ENCODE data around the gene ZDHHC23. TPM values are rescaled to one million over a fixed set of nuclear protein-coding genes. Genes with fewer than 3 reads are reported as not detected.

ZDHHC23 gene
- total and polyA plus RNA-seq, 2 of the 13 experiments (the other 11 are each of a cell fraction or from before 2014, with no cell fraction given): 1.6 to 8.8 TPM

GRCh38 chr3:113968986-113969385 is 21.2 kb downstream of the ZDHHC23 start (continued):
- TF ChIP-seq FOXC1 (CRISPR knock-in tag; IDR thresholded peaks at IDR 0.05; ENCODE audit: borderline replicate concordance): no peak

GRCh38 chr3:113977822-113978221 is 30.0 kb downstream of the ZDHHC23 start:
- Histone ChIP-seq H3K27ac (ENCODE audit: extremely low read length, insufficient read depth, low read length) (no peak overlapping the region), H2AFZ (ENCODE audit: low read length) (no peak overlapping the region), H3K4me3 (replicated peaks in 1 of 3; ENCODE audit: insufficient read depth in 1 of 3, low read depth in 2 of 3, low read length in 3 of 3) (no peak overlapping the region), H3K36me3 (replicated peaks in 1 of 2; ENCODE audit: control insufficient read depth in 1 of 2, insufficient read depth in 2 of 2, low read length in 2 of 2) (no peaks in the 10 kb centered on the region), H3K9ac (ENCODE audit: insufficient read depth, low read depth, low read length) (no peak overlapping the region), H3K79me2 (ENCODE audit: insufficient read depth, low read length) (no peaks in the 10 kb centered on the region), H3K27me3 (ENCODE audit: control insufficient read depth in 1 of 2, insufficient read depth in 2 of 2, low read length in 2 of 2) (no peaks in the 10 kb centered on the region), H4K20me1 (ENCODE audit: insufficient read depth, low read length) (no peaks in the 10 kb centered on the region), H3K4me1 (ENCODE audit: insufficient read depth, low read length) (no peaks in the 10 kb centered on the region), H3K9me3 (ENCODE audit: low read length) (peaks cover 19% of the 10 kb centered on the region), H3K4me2 (ENCODE audit: low read depth, low read length) (no peak overlapping the region)
- ATAC-seq (no peak), FAIRE-seq (no peak), DNase-seq (ENCODE audit: low spot score) (no peak)
- WGBS (ENCODE audit: low lambda C conversion rate): 72% methylated on average over 4 of the region's 4 CpGs
- in situ Hi-C loops (cut with HindIII; ENCODE audit: extremely low pct_ligation_motif_present, low pct_unique_long_range_greater_than_20kb) (no loop called here), intact Hi-C loops (cut with micrococcal nuclease; ENCODE audit: unreplicated experiment) (no loop called here)
- POLR2A ChIA-PET: no interaction called here
- CTCF ChIA-PET (ENCODE audit: low intra/inter-chr PET ratio, low total read pairs): no interaction called here
- BruUV-seq (replicated peaks): no TSS peak
- TF ChIP-seq HCFC1 (IDR thresholded peaks at IDR 0.05; ENCODE audit: low read depth, low read length): no peak
- TF ChIP-seq KLF15 (CRISPR knock-in tag; IDR thresholded peaks at IDR 0.05; ENCODE audit: borderline replicate concordance): no peak
- TF ChIP-seq, protein P1, sequence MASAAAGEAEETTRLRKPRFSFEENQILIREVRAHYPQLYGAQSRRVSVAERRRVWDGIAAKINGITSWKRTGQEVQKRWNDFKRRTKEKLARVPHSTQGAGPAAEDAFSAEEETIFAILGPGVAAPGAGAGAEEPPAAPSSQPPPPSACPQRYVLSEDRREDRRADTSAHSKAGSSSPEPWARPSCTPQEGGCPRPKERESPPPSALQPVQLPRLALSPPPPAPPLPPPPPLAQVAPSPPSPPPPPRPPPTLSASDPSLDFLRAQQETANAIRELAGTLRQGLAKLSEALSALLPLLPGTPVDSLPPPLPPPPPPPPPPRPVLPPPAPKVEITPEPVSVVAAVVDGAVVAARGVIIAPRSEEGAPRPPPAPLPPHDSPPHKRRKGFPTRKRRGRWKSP (CRISPR knock-in tag; IDR thresholded peaks at IDR 0.05): no peak
- no peak for TF ChIP-seq FIP1L1 (IDR thresholded peaks at IDR 0.05; ENCODE audit: borderline replicate concordance, insufficient read depth, low read depth, low read length)
- no peak for TF ChIP-seq BATF2 (CRISPR knock-in tag; IDR thresholded peaks at IDR 0.05)
- no peak for TF ChIP-seq SETDB1 (CRISPR knock-in tag; IDR thresholded peaks at IDR 0.05; ENCODE audit: borderline replicate concordance)
- TF ChIP-seq ATF3 (CRISPR knock-in tag; IDR thresholded peaks at IDR 0.05): no peak
- TF ChIP-seq ZNF644 (CRISPR knock-in tag; IDR thresholded peaks at IDR 0.05; ENCODE audit: low read depth): no peak
- TF ChIP-seq ZNF510 (CRISPR knock-in tag; IDR thresholded peaks at IDR 0.05; ENCODE audit: low read depth): no peak
- TF ChIP-seq RNF2 (conservative IDR thresholded peaks at IDR 0.05; ENCODE audit: low read depth): no peak
- TF ChIP-seq MNT (IDR thresholded peaks at IDR 0.05): no peak
- TF ChIP-seq ZNF253 (CRISPR knock-in tag; IDR thresholded peaks at IDR 0.05; ENCODE audit: borderline replicate concordance): no peak
- TF ChIP-seq HDAC6 (IDR thresholded peaks at IDR 0.05; ENCODE audit: low read depth, low read length): no peak
- no peak for TF ChIP-seq ZSCAN31 (CRISPR knock-in tag; IDR thresholded peaks at IDR 0.05; ENCODE audit: low read depth)
- TF ChIP-seq DZIP1 (CRISPR knock-in tag; IDR thresholded peaks at IDR 0.05): no peak
- TF ChIP-seq ZNF772 (CRISPR knock-in tag; IDR thresholded peaks at IDR 0.05): no peak
- TF ChIP-seq ZNF543 (CRISPR knock-in tag; IDR thresholded peaks at IDR 0.05): no peak
- TF ChIP-seq NR3C1 (CRISPR knock-in tag; IDR thresholded peaks at IDR 0.05): no peak
